Fibroblast of lung (primary cell): ENCODE measurements around the gene FAAP100.

Experiments
- EZH2 ChIP-seq: IDR thresholded peaks from 2 replicates; pipeline ENCODE4 v1.5.1; 2012; ENCODE audit warnings: low read length, control low read depth, mild to moderate bottlenecking; ENCODE audit errors: missing control alignments
- TF ChIP-seq, protein P1 (sequence below), 2 donors: IDR thresholded peaks in 1 of 2; conservative IDR thresholded peaks in 1 of 2; 1 replicate in 1 of 2; 2 replicates in 1 of 2; pipeline ENCODE4 v1.5.1; 2011 to 2012; ENCODE audit warnings: low read length in 2 of 2, control low read depth in 1 of 2, inconsistent platforms in 1 of 2, low read depth in 1 of 2, mild to moderate bottlenecking in 1 of 2

DNA sequence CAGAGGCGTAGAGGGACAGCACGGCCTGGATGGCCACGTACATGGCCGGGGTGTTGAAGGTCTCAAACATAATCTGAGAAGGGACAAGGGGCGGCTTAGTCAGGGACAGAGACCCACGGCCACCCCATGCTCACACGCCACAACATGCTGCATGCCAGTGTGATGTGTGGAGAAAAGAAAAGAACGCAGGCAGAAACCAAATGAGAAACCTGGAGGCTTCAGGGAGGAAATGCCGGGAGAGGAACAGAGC, 40.7 kb downstream of the FAAP100 start:
- TF ChIP-seq, protein P1, sequence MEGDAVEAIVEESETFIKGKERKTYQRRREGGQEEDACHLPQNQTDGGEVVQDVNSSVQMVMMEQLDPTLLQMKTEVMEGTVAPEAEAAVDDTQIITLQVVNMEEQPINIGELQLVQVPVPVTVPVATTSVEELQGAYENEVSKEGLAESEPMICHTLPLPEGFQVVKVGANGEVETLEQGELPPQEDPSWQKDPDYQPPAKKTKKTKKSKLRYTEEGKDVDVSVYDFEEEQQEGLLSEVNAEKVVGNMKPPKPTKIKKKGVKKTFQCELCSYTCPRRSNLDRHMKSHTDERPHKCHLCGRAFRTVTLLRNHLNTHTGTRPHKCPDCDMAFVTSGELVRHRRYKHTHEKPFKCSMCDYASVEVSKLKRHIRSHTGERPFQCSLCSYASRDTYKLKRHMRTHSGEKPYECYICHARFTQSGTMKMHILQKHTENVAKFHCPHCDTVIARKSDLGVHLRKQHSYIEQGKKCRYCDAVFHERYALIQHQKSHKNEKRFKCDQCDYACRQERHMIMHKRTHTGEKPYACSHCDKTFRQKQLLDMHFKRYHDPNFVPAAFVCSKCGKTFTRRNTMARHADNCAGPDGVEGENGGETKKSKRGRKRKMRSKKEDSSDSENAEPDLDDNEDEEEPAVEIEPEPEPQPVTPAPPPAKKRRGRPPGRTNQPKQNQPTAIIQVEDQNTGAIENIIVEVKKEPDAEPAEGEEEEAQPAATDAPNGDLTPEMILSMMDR (conservative IDR thresholded peaks at IDR 0.05 in 1 of 2, IDR thresholded peaks at IDR 0.05 in 1 of 2; ENCODE audit: low read depth in 1 of 2, low read length in 2 of 2), result no peak
- TF ChIP-seq EZH2, result no peak
